HG02852 (cell line): ENCODE measurements around the gene DBH.
"Not testable (repeated sequence)": the region's sequence is repeated elsewhere in the genome, so short reads cannot be mapped to it uniquely, and the experiment has no call there.

Experiments
- ATAC-seq: cut with Tn5 transposase; IDR thresholded peaks from one replicate; pipeline ENCODE4 v1.9.1; 2021; ENCODE audit warnings: mild to moderate bottlenecking, moderate library complexity; ENCODE audit not compliant: unreplicated experiment

The DBH gene

GRCh38 chr9:133664173-133665050, 28.2 kb downstream of the DBH start:
- no peak for ATAC-seq

- no peak for ATAC-seq
These were observed 28.9 kb downstream of the DBH start for GRCh38 chr9:133665096-133665495.

- ATAC-seq = no peak
These were observed 29.4 kb downstream of the DBH start for GRCh38 chr9:133665535-133665934.

GRCh38 chr9:133666387-133666786, 30.2 kb downstream of the DBH start:
- ATAC-seq = no peak

GRCh38 chr9:133666845-133667244, 30.7 kb downstream of the DBH start:
- no peak for ATAC-seq

- ATAC-seq = no peak
These were observed 31.7 kb downstream of the DBH start for GRCh38 chr9:133667759-133668450.

GRCh38 chr9:133669182-133669801, 33.1 kb downstream of the DBH start:
- no peak for ATAC-seq

- no peak for ATAC-seq
These were observed 34.3 kb downstream of the DBH start for GRCh38 chr9:133670466-133670865.

- ATAC-seq = no peak
These were observed 35.2 kb downstream of the DBH start for GRCh38 chr9:133671371-133671770.

- ATAC-seq = no peak
These were observed 36.5 kb downstream of the DBH start for GRCh38 chr9:133672503-133673257.

- no peak for ATAC-seq
These were observed 37.1 kb downstream of the DBH start for GRCh38 chr9:133673258-133673655.

GRCh38 chr9:133674091-133674490, 37.9 kb downstream of the DBH start:
- ATAC-seq = no peak

GRCh38 chr9:133675796-133676195, 39.6 kb downstream of the DBH start:
- ATAC-seq = not testable (repeated sequence)

- no peak for ATAC-seq
These were observed 40.3 kb downstream of the DBH start for GRCh38 chr9:133676450-133676849.

- ATAC-seq = no peak
These were observed 41.2 kb downstream of the DBH start for GRCh38 chr9:133677126-133678010.

- ATAC-seq = no peak
These were observed 42.9 kb downstream of the DBH start for GRCh38 chr9:133679056-133679455.

- no peak for ATAC-seq
These were observed 43.4 kb downstream of the DBH start for GRCh38 chr9:133679466-133680061.

- ATAC-seq = no peak
These were observed 44.2 kb downstream of the DBH start for GRCh38 chr9:133680250-133680975.
